ENCODE results near the gene KNDC1. TPM values are rescaled to one million over a fixed set of nuclear protein-coding genes. Genes with fewer than 3 reads are reported as not detected.

KNDC1 gene
- total and polyA plus RNA-seq, 2 of the 4 experiments (the other 2 are of a cell fraction) = 0.18 to 1.1 TPM

- H2BK20ac ChIP-seq (ENCODE audit: low read depth, low read length) = no peak overlapping the region
- no peak overlapping the region for H3K4me3 ChIP-seq (ENCODE audit: insufficient read depth, low read depth, low read length)
- DNase-seq (no peak), ATAC-seq (ENCODE audit: low read depth) (no peak; the same call in 1 of the 2 replicates)
- BruUV-seq (replicated peaks) = no TSS peak
- no peak overlapping the region for H4K91ac ChIP-seq (ENCODE audit: insufficient read depth, low read depth, low read length)
- no peak overlapping the region for H3K9ac ChIP-seq (ENCODE audit: low read depth, low read length)
- H3K9me1 ChIP-seq (ENCODE audit: insufficient read depth, low read length) = no peaks in the 10 kb centered on the region
- dilution Hi-C loops (cut with HindIII; ENCODE audit: low sequenced_read_pairs, unreplicated experiment) (no loop called here), intact Hi-C loops (cut with micrococcal nuclease) (no loop called here), in situ Hi-C loops (cut with MboI; ENCODE audit: low sequenced_read_pairs) (no loop called here)
- no peak overlapping the region for H3K23ac ChIP-seq (ENCODE audit: low read depth, low read length)
- H2AK9ac ChIP-seq (replicated peaks; ENCODE audit: low read depth, low read length, poor library complexity) = no peak overlapping the region
- H4K8ac ChIP-seq (ENCODE audit: low read depth in 2 of 2, low read length in 2 of 2) = no peak overlapping the region
- no peak overlapping the region for H3K4ac ChIP-seq (ENCODE audit: low read depth, low read length)
- H3K4me1 ChIP-seq (ENCODE audit: control insufficient read depth, insufficient read depth, low read length) = no peaks in the 10 kb centered on the region
- no peak overlapping the region for H3K14ac ChIP-seq (replicated peaks; ENCODE audit: low read depth, low read length)
- H3K18ac ChIP-seq (ENCODE audit: low read depth, low read length) = no peak overlapping the region
- H3K36me3 ChIP-seq (ENCODE audit: control insufficient read depth, insufficient read depth, low read length) = no peaks in the 10 kb centered on the region
- H2BK15ac ChIP-seq (ENCODE audit: low read depth, low read length) = no peak overlapping the region
- H3K56ac ChIP-seq (ENCODE audit: extremely low read depth, insufficient read depth, low read length) = no peak overlapping the region
- ChIA-PET POLR2A (ENCODE audit: unreplicated experiment) (no interaction called here), CTCF (no interaction called here)
- H4K5ac ChIP-seq (ENCODE audit: low read depth, low read length) = no peak overlapping the region
- no peaks in the 10 kb centered on the region for H3K27me3 ChIP-seq (ENCODE audit: control insufficient read depth, insufficient read depth, low read length)
- H3K4me2 ChIP-seq (ENCODE audit: low read depth, low read length) = no peak overlapping the region
- 66% methylated on average over 19 of the region's 29 CpGs; no CpG with 5 or more reads in 1 of the 2 experiments for WGBS, 2 experiments (ENCODE audit: extremely low coverage in 2 of 2, insufficient read length in 1 of 2)
- no peak overlapping the region for H2AK5ac ChIP-seq (ENCODE audit: low read depth, low read length)
- H4K20me1 ChIP-seq (ENCODE audit: insufficient read depth, low read length) = no peaks in the 10 kb centered on the region
- no peaks in the 10 kb centered on the region for H3K9me3 ChIP-seq (ENCODE audit: control insufficient read depth, insufficient read depth, low read length)
- H2BK5ac ChIP-seq (ENCODE audit: low read depth, low read length, poor library complexity, severe bottlenecking) = no peak overlapping the region
- no peak overlapping the region for H3K27ac ChIP-seq (ENCODE audit: insufficient read depth, low read length)
- H3K79me1 ChIP-seq (ENCODE audit: low read depth in 1 of 2, low read length in 2 of 2) = no peaks in the 10 kb centered on the region
- H2AFZ ChIP-seq (replicated peaks; ENCODE audit: low read length, poor library complexity) = no peak overlapping the region
- H2BK120ac ChIP-seq (ENCODE audit: low read depth, low read length) = no peak overlapping the region
- TF ChIP-seq MXI1 (IDR thresholded peaks at IDR 0.05; ENCODE audit: borderline replicate concordance, low read depth, low read length) = no peak
- TF ChIP-seq CHD1 (IDR thresholded peaks at IDR 0.05; ENCODE audit: low read depth, low read length) = no peak
- TF ChIP-seq SMC3 (IDR thresholded peaks at IDR 0.05; ENCODE audit: low read depth, low read length) = no peak
- TF ChIP-seq RCOR1 (IDR thresholded peaks at IDR 0.05; ENCODE audit: insufficient replicate concordance, low read length) = no peak
- TF ChIP-seq BHLHE40 (IDR thresholded peaks at IDR 0.05; ENCODE audit: low read depth, low read length) = no peak
- no peak for TF ChIP-seq FOS (IDR thresholded peaks at IDR 0.05; ENCODE audit: low read depth, low read length)
- TF ChIP-seq CTCF (conservative IDR thresholded peaks at IDR 0.05; ENCODE audit: low read depth, low read length) = no peak
- TF ChIP-seq RAD21 (IDR thresholded peaks at IDR 0.05; ENCODE audit: low read length) = no peak
- TF ChIP-seq CEBPB (IDR thresholded peaks at IDR 0.05; ENCODE audit: low read depth, low read length) = no peak
- no peak for TF ChIP-seq ELK1 (IDR thresholded peaks at IDR 0.05; ENCODE audit: borderline replicate concordance, low read depth, low read length)
- TF ChIP-seq MAFK (IDR thresholded peaks at IDR 0.05; ENCODE audit: low read depth, low read length) = no peak
These were observed 42.1 kb downstream of the KNDC1 start for GRCh38 chr10:133201948-133202725.
